Endothelial cell of umbilical vein (primary cell): ENCODE data around the gene TP53. TPM values are rescaled to one million over a fixed set of nuclear protein-coding genes. Genes with fewer than 3 reads are reported as not detected.

Experiments
- BruUV-seq: library from RNA; stranded (reverse); fragments of 400-500 nt; replicated peaks from 2 replicates; lab custom pipeline; 2021; lab: Mats Ljungman, UMichigan
- CTCF ChIA-PET: fragments of 300-600, 350-600 bp; sonication (Branson Sonifier 250); formaldehyde crosslinking; loops from one replicate; lab custom pipeline; 2021; ENCODE audit warnings: antibody characterized with exemption, inconsistent platforms; lab: Charles Lee
- POLR2A ChIA-PET: fragments of 300-600, 350-600 bp; sonication (Branson Sonifier 250); formaldehyde crosslinking; loops from one replicate; lab custom pipeline; 2021; ENCODE audit warnings: antibody characterized with exemption, inconsistent platforms; lab: Charles Lee
- DNase-seq: peaks from one replicate; pipeline ENCODE4 v3.0.0-alpha.2; 2011; ENCODE audit warnings: low read depth, low spot score
- FAIRE-seq: peaks from 2 replicates; lab custom pipeline; 2011; peaks lifted over from hg19 to GRCh38; lab: Jason Lieb, UNC
- H2AFZ ChIP-seq: 2 replicates; pipeline ENCODE4 v1.6.0; 2012; ENCODE audit warnings: low read depth, low read length, control low read depth, inconsistent platforms
- H3K27ac ChIP-seq: 2 replicates; pipeline ENCODE4 v1.5.1; 2011; ENCODE audit warnings: low read depth, mild to moderate bottlenecking, control low read depth, low read length, moderate library complexity; ENCODE audit not compliant: insufficient read depth
- H3K27me3 ChIP-seq, 2 experiments: 2 replicates each; pipeline versions ENCODE4 v1.6.0 to v1.6.1; 2011; ENCODE audit warnings: low read length in 2 of 2, mixed read lengths in 1 of 2; ENCODE audit not compliant: control insufficient read depth in 2 of 2, insufficient read depth in 2 of 2
- H3K36me3 ChIP-seq, 2 experiments: 2 replicates in 1 of 2; 3 replicates in 1 of 2; pipeline ENCODE4 v1.5.1; 2011; ENCODE audit warnings: low read length in 2 of 2, mild to moderate bottlenecking in 1 of 2, moderate library complexity in 1 of 2; ENCODE audit not compliant: control insufficient read depth in 2 of 2, insufficient read depth in 2 of 2; ENCODE audit errors: extremely low read depth in 1 of 2
- H3K4me1 ChIP-seq: 3 replicates; pipeline ENCODE4 v1.5.1; 2011; ENCODE audit warnings: mild to moderate bottlenecking, low read length; ENCODE audit not compliant: control insufficient read depth, insufficient read depth; ENCODE audit errors: extremely low read depth
- H3K4me2 ChIP-seq: 2 replicates; pipeline ENCODE4 v1.6.1; 2011; ENCODE audit warnings: low read length, control low read depth, mixed read lengths; ENCODE audit not compliant: insufficient read depth
- H3K4me3 ChIP-seq, 3 experiments: fragments of 200-600 bp in 1 of 3; sonication (generic), shearing (Covaris generic) in 1 of 3; replicated peaks in 1 of 3; 2 replicates each; pipeline ENCODE4 v1.5.1; 2011 to 2016; ENCODE audit warnings: control low read depth in 3 of 3, low read length in 3 of 3, mild to moderate bottlenecking in 2 of 3, inconsistent platforms in 1 of 3, low read depth in 1 of 3, moderate library complexity in 1 of 3; ENCODE audit not compliant: insufficient read depth in 1 of 3
- H3K79me2 ChIP-seq: 2 replicates; pipeline ENCODE4 v1.6.0; 2012; ENCODE audit warnings: low read length, inconsistent platforms; ENCODE audit not compliant: control insufficient read depth, insufficient read depth
- H3K9ac ChIP-seq: replicated peaks from 2 replicates; pipeline ENCODE3; 2011; ENCODE audit warnings: low read length, control low read depth; ENCODE audit not compliant: insufficient read depth; ENCODE audit errors: extremely low read depth
- H3K9me1 ChIP-seq: replicated peaks from 3 replicates; pipeline ENCODE4 v1.6.0; 2011; ENCODE audit warnings: mild to moderate bottlenecking, low read length; ENCODE audit not compliant: control insufficient read depth, insufficient read depth; ENCODE audit errors: extremely low read depth
- H3K9me3 ChIP-seq: replicated peaks from 2 replicates; pipeline ENCODE4 v1.5.1; 2012; ENCODE audit warnings: low read length, inconsistent platforms; ENCODE audit not compliant: control insufficient read depth, insufficient read depth
- H4K20me1 ChIP-seq: replicated peaks from 2 replicates; pipeline ENCODE3; 2011; ENCODE audit warnings: mild to moderate bottlenecking, low read length; ENCODE audit not compliant: control insufficient read depth, insufficient read depth; ENCODE audit errors: extremely low read depth
- CTCF ChIP-seq, 2 donors: IDR thresholded peaks; 1 replicate in 1 of 2; 2 replicates in 1 of 2; pipeline ENCODE4 v1.5.1; 2011; ENCODE audit warnings: low read length in 2 of 2, mild to moderate bottlenecking in 2 of 2, moderate library complexity in 2 of 2, control low read depth in 1 of 2, inconsistent platforms in 1 of 2, low read depth in 1 of 2; ENCODE audit not compliant: insufficient read depth in 1 of 2; ENCODE audit errors: extremely low read depth in 1 of 2
- EZH2 ChIP-seq: IDR thresholded peaks from 2 replicates; pipeline ENCODE4 v1.6.1; 2012; ENCODE audit warnings: borderline replicate concordance, low read depth, mild to moderate bottlenecking, moderate library complexity, low read length, inconsistent platforms; ENCODE audit not compliant: severe bottlenecking
- FOS ChIP-seq: IDR thresholded peaks from 2 replicates; pipeline ENCODE4 v1.6.1; 2011; ENCODE audit warnings: mild to moderate bottlenecking, low read length, moderate library complexity, borderline replicate concordance; ENCODE audit not compliant: insufficient read depth
- GATA2 ChIP-seq: IDR thresholded peaks from 2 replicates; pipeline ENCODE4 v1.7.0; 2011; ENCODE audit warnings: low read depth, mild to moderate bottlenecking, moderate library complexity, mixed read lengths, low read length; ENCODE audit not compliant: insufficient read length, insufficient read depth
- JUN ChIP-seq: IDR thresholded peaks from 2 replicates; pipeline ENCODE4 v1.6.1; 2011; ENCODE audit warnings: borderline replicate concordance, low read depth; ENCODE audit not compliant: insufficient read length, insufficient read depth
- MAX ChIP-seq: IDR thresholded peaks from 2 replicates; pipeline ENCODE4 v1.6.1; 2011; ENCODE audit not compliant: insufficient read depth, insufficient read length
- MYC ChIP-seq: IDR thresholded peaks from one replicate; pipeline ENCODE4 v1.6.1; 2011; ENCODE audit warnings: mild to moderate bottlenecking, low read depth, low read length
- POLR2A ChIP-seq: IDR thresholded peaks from 2 replicates; pipeline ENCODE4 v1.6.1; 2012; ENCODE audit warnings: low read depth, mild to moderate bottlenecking, control low read depth, low read length
- POLR2AphosphoS5 ChIP-seq: IDR thresholded peaks from 2 replicates; pipeline ENCODE4 v1.6.1; 2012; ENCODE audit warnings: low read depth, mild to moderate bottlenecking, control low read depth, low read length, moderate library complexity; ENCODE audit not compliant: insufficient read depth
- dilution Hi-C: fragments of 300-500 bp; cut with MboI; formaldehyde crosslinking; loops from one replicate; pipeline ENCODE4 v1.15.0; 2019; ENCODE audit warnings: low sequenced_read_pairs; ENCODE audit not compliant: extremely low pct_ligation_motif_present
- intact Hi-C: fragments of 100-400 bp; cut with micrococcal nuclease; formaldehyde crosslinking; loops from one replicate; pipeline ENCODE4 v1.10.0; 2022
- polyA plus RNA-seq, 4 experiments: library from polyadenylated mRNA; depleted of rRNA in 3 of 4; stranded (reverse) in 3 of 4; unstranded in 1 of 4; fragments of >200 nt; gene quantifications; 2 replicates each; pipeline versions ENCODE4 v1.2.1 to v1.2.3, GENCODE V29; 2011 to 2012; ENCODE audit warnings: missing spikeins in 1 of 4
- total RNA-seq: library from RNA; stranded (reverse); gene quantifications from 2 replicates; pipeline ENCODE4 v1.2.3, GENCODE V29; 2021

The TP53 gene
- total and polyA plus RNA-seq, 2 donors (not counting 3 experiments of a cell fraction or from before 2014, with no cell fraction given), result 82.1 to 138 TPM

DNA sequence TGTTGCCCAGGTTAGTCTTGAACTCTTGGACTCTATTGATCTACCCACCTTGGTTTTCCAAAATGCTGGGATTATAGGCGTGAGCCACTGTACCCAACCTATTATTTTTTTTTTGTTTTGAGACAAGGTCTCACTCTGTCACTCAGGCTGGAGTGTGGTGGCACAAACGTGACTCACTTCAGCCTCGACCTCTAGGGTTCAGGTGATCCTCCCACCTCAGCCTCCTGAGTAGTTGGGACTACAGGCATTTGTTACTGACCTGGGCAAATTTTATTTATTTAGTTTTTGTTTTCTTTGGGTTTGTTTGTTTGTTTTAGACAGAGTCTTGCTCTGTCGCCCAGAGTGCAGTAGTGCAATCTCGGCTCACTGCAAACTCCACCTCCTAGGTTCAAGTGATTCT lies 63.6 kb downstream of the TP53 start:
- Histone ChIP-seq H3K27me3 (no peaks in the 10 kb centered on the region), H3K9me1 (no peaks in the 10 kb centered on the region), H3K79me2 (no peaks in the 10 kb centered on the region), H3K9me3 (no peaks in the 10 kb centered on the region), H3K4me3 (no peak overlapping the region), H3K27ac (no peak overlapping the region), H3K36me3 (peaks cover 0 to 2% of the 10 kb centered on the region in 2 experiments), H3K4me2 (no peak overlapping the region), H4K20me1 (no peaks in the 10 kb centered on the region), H3K9ac (no peak overlapping the region), H3K4me1 (no peaks in the 10 kb centered on the region), H2AFZ (no peak overlapping the region)
- DNase-seq (no peak), FAIRE-seq (no peak)
- dilution Hi-C loops (no loop called here), intact Hi-C loops (no loop called here)
- ChIA-PET CTCF (interaction anchor here (1.1 kb wide), 1 partner anchor 64 kb away, joined by 4 read pairs; the partner anchor contains the start of gene TP53), POLR2A (no interaction called here)
- TF ChIP-seq MYC (no peak), POLR2A (no peak), CTCF (IDR thresholded peaks at IDR 0.05; ENCODE audit: extremely low read depth in 1 of 2, insufficient read depth in 1 of 2, low read depth in 1 of 2, low read length in 2 of 2) (no peak), EZH2 (no peak), POLR2AphosphoS5 (no peak), FOS (no peak)
- BruUV-seq, result no TSS peak

- H3K27me3 ChIP-seq, result no peaks in the 10 kb centered on the region
- no TSS peak for BruUV-seq
- H3K9ac ChIP-seq, result no peak overlapping the region
- intact Hi-C loops, result no loop called here
- no peaks in the 10 kb centered on the region for H3K36me3 ChIP-seq
- dilution Hi-C loops, result no loop called here
- no peak overlapping the region for H3K4me2 ChIP-seq
- FAIRE-seq (no peak), DNase-seq (no peak)
- no peaks in the 10 kb centered on the region for H4K20me1 ChIP-seq
- no peak overlapping the region for H3K4me3 ChIP-seq
- TF ChIP-seq CTCF (IDR thresholded peaks at IDR 0.05; ENCODE audit: extremely low read depth in 1 of 2, insufficient read depth in 1 of 2, low read depth in 1 of 2, low read length in 2 of 2), result no peak
- TF ChIP-seq POLR2AphosphoS5, result no peak
- TF ChIP-seq MYC, result no peak
- TF ChIP-seq JUN, result no peak
- no peak for TF ChIP-seq EZH2
- no peak for TF ChIP-seq POLR2A
- no peak for TF ChIP-seq FOS
- no peak for TF ChIP-seq GATA2
- no peak for TF ChIP-seq MAX
- ChIA-PET POLR2A (no interaction called here), CTCF (no interaction called here)
- H3K9me1 ChIP-seq, result no peaks in the 10 kb centered on the region
- H3K27ac ChIP-seq, result no peak overlapping the region
- H2AFZ ChIP-seq, result no peak overlapping the region
- no peaks in the 10 kb centered on the region for H3K9me3 ChIP-seq
- no peaks in the 10 kb centered on the region for H3K79me2 ChIP-seq
- no peaks in the 10 kb centered on the region for H3K4me1 ChIP-seq
These were observed 66.5 kb downstream of the TP53 start for GRCh38 chr17:7620835-7621234.
